Upper lobe of right lung (tissue), 1 donor: ENCODE results near the gene PRDM15. TPM values are rescaled to one million over a fixed set of nuclear protein-coding genes. Genes with fewer than 3 reads are reported as not detected.
A peak's percentile ranks its signal among the peaks of the same experiment; 100 is the strongest.

Source experiments
- ATAC-seq: fragments of 200-7000 bp; cut with Tn5 transposase; one replicate; pipeline ENCODE4 v1.9.1; 2020; ENCODE audit warnings: mild to moderate bottlenecking, moderate library complexity
- DNase-seq: peaks from one replicate; pipeline ENCODE4 v3.0.0-alpha.2; 2020
- H3K27ac ChIP-seq: fragments of 200-600 bp; one replicate; pipeline ENCODE4 v1.8.0; 2022
- H3K27me3 ChIP-seq: fragments of 200-600 bp; one replicate; pipeline ENCODE4 v1.8.0; 2022; ENCODE audit warnings: mild to moderate bottlenecking
- H3K36me3 ChIP-seq: fragments of 200-600 bp; one replicate; pipeline ENCODE4 v1.8.0; 2022
- H3K4me1 ChIP-seq: fragments of 200-600 bp; one replicate; pipeline ENCODE4 v1.8.0; 2022
- H3K4me3 ChIP-seq: fragments of 200-600 bp; one replicate; pipeline ENCODE4 v1.8.0; 2022; ENCODE audit warnings: mild to moderate bottlenecking
- H3K9me3 ChIP-seq: fragments of 200-600 bp; one replicate; pipeline ENCODE4 v1.8.0; 2022
- intact Hi-C: fragments of 100-400 bp; cut with DNase I; formaldehyde crosslinking; loops from one replicate; pipeline ENCODE4 v1.11.0; 2022
- total RNA-seq: library from RNA; stranded (reverse); fragmentation: NEBNext Ultra II Directional; extraction: Animal tissue kit (Norgen Biotek cat#: 25700); gene quantifications from one replicate; pipeline ENCODE4 v1.2.1, GENCODE V29; 2021
- TF ChIP-seq, protein P1 (sequence below): fragments of 200-600 bp; IDR thresholded peaks from one replicate; pipeline ENCODE4 v1.8.0; 2022; ENCODE audit warnings: antibody characterized with exemption
- donor health status: DM: no; HTN: yes; CAD: no; lungs with severe emphysema.

PRDM15 gene
- total RNA-seq, 1 donor from 2014 or later: 7.4 TPM

DNA sequence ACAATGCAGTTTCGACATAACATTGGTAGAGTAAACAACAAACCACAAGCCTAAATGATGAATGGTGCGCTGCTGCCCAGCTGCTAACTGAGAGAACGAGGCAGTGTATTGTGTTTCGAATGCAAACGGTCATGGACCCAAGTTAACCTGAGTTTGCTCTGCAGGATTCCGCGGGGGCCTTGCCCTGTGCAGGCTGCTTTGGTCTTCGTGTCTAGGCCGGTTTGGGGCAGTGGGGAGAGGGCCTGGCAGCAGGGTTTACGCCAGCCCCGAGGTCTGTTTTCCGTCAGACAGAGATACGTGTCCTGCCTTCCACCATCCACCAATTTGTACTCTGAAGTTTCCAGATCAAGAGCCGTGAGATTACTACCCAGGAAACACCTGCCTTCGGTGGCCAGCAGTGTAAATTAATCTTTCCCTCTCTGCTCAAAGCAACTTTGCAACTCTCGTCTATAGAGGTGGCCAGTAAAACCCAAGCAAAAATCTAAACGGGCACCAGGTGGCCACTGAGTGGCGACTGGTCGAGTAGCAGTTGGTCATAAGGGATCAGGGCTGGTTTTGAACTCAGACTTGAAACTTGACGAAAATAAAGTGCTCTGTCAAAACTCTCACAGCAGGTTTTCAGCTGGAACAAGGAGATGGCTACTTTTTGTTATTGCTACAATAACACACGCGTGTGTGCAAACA is 6.3 kb upstream of the PRDM15 start:
- TF ChIP-seq, protein P1, sequence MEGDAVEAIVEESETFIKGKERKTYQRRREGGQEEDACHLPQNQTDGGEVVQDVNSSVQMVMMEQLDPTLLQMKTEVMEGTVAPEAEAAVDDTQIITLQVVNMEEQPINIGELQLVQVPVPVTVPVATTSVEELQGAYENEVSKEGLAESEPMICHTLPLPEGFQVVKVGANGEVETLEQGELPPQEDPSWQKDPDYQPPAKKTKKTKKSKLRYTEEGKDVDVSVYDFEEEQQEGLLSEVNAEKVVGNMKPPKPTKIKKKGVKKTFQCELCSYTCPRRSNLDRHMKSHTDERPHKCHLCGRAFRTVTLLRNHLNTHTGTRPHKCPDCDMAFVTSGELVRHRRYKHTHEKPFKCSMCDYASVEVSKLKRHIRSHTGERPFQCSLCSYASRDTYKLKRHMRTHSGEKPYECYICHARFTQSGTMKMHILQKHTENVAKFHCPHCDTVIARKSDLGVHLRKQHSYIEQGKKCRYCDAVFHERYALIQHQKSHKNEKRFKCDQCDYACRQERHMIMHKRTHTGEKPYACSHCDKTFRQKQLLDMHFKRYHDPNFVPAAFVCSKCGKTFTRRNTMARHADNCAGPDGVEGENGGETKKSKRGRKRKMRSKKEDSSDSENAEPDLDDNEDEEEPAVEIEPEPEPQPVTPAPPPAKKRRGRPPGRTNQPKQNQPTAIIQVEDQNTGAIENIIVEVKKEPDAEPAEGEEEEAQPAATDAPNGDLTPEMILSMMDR: no peak
- Histone ChIP-seq H3K27me3 (no peaks in the 10 kb centered on the region), H3K4me1 (no peaks in the 10 kb centered on the region), H3K27ac (no peak overlapping the region), H3K9me3 (no peaks in the 10 kb centered on the region), H3K36me3 (peaks cover 4% of the 10 kb centered on the region), H3K4me3 (no peak overlapping the region)
- DNase-seq (no peak), ATAC-seq (no peak)
- intact Hi-C loops: no loop called here

DNA sequence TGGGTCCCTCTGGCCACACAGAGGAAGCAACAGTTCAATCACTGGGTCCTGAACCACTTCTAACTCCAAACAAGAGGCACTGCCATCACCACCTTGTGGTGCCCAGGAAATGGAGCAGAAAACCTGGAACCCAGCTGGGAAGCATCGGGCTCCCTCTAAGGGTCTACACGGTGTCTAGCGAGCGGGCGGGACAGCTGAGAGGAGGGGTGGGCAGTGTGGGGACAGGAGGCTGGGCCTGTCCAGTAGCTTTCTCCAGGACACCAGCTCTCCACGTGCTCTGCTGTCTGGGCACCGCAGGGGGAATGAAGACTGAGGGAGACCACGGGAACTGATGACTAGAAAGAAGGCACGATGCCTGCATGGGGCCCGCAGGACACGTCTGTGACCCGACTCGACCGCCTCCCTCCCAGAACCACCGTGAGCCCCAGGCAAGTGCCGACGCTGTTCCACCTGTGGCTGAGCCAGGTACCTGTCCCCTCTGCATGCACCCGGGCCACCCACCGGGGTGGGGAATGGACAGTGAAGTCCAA is 5.4 kb upstream of the PRDM15 start:
- DNase-seq: no peak
- Histone ChIP-seq H3K27ac (no peak overlapping the region), H3K36me3 (peaks cover 4% of the 10 kb centered on the region), H3K9me3 (no peaks in the 10 kb centered on the region), H3K4me1 (peaks cover 6% of the 10 kb centered on the region), H3K27me3 (no peaks in the 10 kb centered on the region), H3K4me3 (no peak overlapping the region)
- ATAC-seq: no peak
- intact Hi-C loops: no loop called here
- TF ChIP-seq, protein P1: no peak

DNA sequence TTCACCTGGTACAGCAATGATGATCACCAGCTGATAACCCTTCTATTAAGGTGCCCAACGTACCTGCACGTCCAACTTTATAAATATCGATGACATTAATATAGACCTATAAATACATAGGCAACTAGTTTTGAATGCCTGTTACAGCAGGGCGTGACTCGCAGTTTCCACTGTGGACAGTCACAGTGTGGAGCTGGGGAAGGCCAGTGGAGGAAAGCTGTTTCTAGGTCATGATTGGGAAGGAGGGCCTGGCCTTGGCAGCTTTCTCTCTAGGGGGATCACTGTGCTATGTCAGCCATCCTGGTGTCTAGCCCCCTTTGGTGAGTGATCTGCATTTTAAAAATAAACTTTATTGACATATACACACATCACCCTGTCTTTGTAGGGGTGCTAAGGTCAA is 4.4 kb upstream of the PRDM15 start:
- TF ChIP-seq, protein P1: no peak
- no peak overlapping the region for H3K4me3 ChIP-seq
- no peaks in the 10 kb centered on the region for H3K9me3 ChIP-seq
- peaks cover 3% of the 10 kb centered on the region for H3K36me3 ChIP-seq
- peaks cover 6% of the 10 kb centered on the region for H3K4me1 ChIP-seq
- no peak for DNase-seq
- no peaks in the 10 kb centered on the region for H3K27me3 ChIP-seq
- intact Hi-C loops: no loop called here
- ATAC-seq: no peak
- H3K27ac ChIP-seq: no peak overlapping the region

DNA sequence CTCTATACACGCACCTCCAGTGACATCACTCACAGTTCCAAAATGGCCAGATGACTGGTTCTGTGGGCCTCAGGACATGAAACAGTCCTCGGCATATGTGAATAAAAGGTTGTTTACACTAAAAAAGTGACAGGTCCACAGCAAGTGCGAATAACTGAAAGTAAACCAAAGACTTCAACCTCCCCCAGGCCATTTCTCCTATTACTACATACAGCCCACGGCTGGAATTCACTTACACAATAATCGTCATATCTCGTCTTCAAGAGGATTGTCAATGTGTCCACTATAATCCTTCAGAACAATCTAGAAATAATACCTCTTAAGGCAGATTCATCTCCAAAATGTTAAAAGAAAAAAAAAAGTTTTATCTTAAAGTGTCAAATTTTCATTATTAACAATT is 1.9 kb upstream of the PRDM15 start:
- Histone ChIP-seq H3K27ac (no peak overlapping the region), H3K4me3 (no peak overlapping the region), H3K4me1 (peaks cover 14% of the 10 kb centered on the region), H3K9me3 (no peaks in the 10 kb centered on the region), H3K36me3 (no peaks in the 10 kb centered on the region), H3K27me3 (no peaks in the 10 kb centered on the region)
- DNase-seq (no peak), ATAC-seq (no peak)
- TF ChIP-seq, protein P1: no peak
- intact Hi-C loops: no loop called here

DNA sequence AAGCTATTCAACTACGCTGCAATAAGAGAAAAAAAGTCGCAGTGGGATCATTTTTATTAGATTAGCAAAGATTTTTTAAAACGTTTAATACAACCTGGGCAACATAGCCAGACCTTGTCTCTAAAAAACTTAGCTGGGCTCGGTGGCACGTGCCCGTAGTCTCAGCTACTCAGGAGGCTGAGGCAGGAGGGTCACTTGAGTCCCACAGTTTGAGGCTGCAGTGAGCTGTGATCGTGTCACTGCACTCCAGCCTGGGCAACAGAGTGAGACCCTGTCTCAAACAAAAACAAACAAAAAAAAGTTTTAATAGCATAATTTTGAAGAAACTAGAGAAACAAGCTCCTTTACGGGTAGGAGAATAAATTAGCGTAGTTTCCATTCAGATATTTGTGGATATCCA is 1.0 kb upstream of the PRDM15 start:
- H3K36me3 ChIP-seq: no peaks in the 10 kb centered on the region
- ATAC-seq: no peak
- no peaks in the 10 kb centered on the region for H3K27me3 ChIP-seq
- DNase-seq: no peak
- peaks cover 14% of the 10 kb centered on the region for H3K4me1 ChIP-seq
- no peaks in the 10 kb centered on the region for H3K9me3 ChIP-seq
- intact Hi-C loops: no loop called here
- no peak overlapping the region for H3K27ac ChIP-seq
- peak overlapping the region; percentile 62 for H3K4me3 ChIP-seq
- TF ChIP-seq, protein P1: no peak
